ENCODE results near the gene PLOD2.

DNA sequence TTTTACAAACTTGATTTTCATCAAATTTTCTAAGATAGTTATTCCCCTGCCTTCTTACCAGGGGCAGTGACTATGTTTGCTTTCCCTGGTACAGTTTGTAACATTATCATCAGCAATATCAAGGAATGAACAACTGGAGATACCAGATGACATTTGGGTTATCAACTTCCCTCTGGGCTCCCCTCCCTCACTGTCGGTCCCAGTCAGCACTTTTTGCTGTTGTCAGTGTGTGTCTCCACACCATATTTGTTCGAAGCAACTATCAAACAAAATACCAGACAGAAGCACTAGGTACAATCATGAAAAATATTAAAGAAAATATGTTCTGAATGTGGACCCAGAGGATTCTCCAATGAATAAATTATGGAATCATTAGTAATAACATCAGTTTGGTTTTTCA is 75.3 kb downstream of the PLOD2 start:
- TF ChIP-seq, protein P1, sequence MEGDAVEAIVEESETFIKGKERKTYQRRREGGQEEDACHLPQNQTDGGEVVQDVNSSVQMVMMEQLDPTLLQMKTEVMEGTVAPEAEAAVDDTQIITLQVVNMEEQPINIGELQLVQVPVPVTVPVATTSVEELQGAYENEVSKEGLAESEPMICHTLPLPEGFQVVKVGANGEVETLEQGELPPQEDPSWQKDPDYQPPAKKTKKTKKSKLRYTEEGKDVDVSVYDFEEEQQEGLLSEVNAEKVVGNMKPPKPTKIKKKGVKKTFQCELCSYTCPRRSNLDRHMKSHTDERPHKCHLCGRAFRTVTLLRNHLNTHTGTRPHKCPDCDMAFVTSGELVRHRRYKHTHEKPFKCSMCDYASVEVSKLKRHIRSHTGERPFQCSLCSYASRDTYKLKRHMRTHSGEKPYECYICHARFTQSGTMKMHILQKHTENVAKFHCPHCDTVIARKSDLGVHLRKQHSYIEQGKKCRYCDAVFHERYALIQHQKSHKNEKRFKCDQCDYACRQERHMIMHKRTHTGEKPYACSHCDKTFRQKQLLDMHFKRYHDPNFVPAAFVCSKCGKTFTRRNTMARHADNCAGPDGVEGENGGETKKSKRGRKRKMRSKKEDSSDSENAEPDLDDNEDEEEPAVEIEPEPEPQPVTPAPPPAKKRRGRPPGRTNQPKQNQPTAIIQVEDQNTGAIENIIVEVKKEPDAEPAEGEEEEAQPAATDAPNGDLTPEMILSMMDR (conservative IDR thresholded peaks at IDR 0.05; ENCODE audit: low read length) = no peak
- no peak for TF ChIP-seq EZH2phosphoT487 (IDR thresholded peaks at IDR 0.05; ENCODE audit: borderline replicate concordance)
